Measurements from ENCODE around the gene LIPC. TPM values are rescaled to one million over a fixed set of nuclear protein-coding genes. Genes with fewer than 3 reads are reported as not detected.

The LIPC gene
- polyA plus RNA-seq, 2 of the 4 experiments (the other 2 are of a cell fraction), result 0.13 to 0.30 TPM

- ChIA-PET POLR2A (no interaction called here), CTCF (interaction anchor here (1.0 to 1.4 kb wide), 2 partner anchors 14 to 154 kb away, joined by 3 to 4 read pairs; no protein-coding TSS in a partner anchor)
- Histone ChIP-seq H3K4me3 (no peak overlapping the region), H3K4me1 (peaks cover 38% of the 10 kb centered on the region), H3K27ac (peak overlapping the region in 1 of 2 experiments; percentile 74; a peak in 3 of 6 replicates), H3K4me2 (no peak overlapping the region), H3K9me3 (no peaks in the 10 kb centered on the region)
- DNase-seq (ENCODE audit: low read depth in 1 of 2, low spot score in 1 of 2) (no peak), ATAC-seq (peak in 1 of 2 experiments; percentile 18; a peak in 3 of 6 replicates), FAIRE-seq (no peak)
- 89% methylated on average over 9 of the region's 9 CpGs for WGBS (ENCODE audit: missing lambda C conversion rate)
- no peak for TF ChIP-seq HMGXB4 (CRISPR knock-in tag; IDR thresholded peaks at IDR 0.05; ENCODE audit: borderline replicate concordance)
- TF ChIP-seq NPAS2 (CRISPR knock-in tag; IDR thresholded peaks at IDR 0.05; ENCODE audit: borderline replicate concordance), result no peak
- TF ChIP-seq ZFP36 (IDR thresholded peaks at IDR 0.05; ENCODE audit: borderline replicate concordance, partially characterized antibody), result no peak
- TF ChIP-seq NFE2L2 (conservative IDR thresholded peaks at IDR 0.05; ENCODE audit: low read length), result peak; percentile 39; the same call in 1 of the 2 replicates
- no peak for TF ChIP-seq FOSL2 (IDR thresholded peaks at IDR 0.05)
- peak; percentile 48; the same call in 1 of the 2 replicates for TF ChIP-seq FOSL2 (CRISPR knock-in tag; IDR thresholded peaks at IDR 0.05)
- no peak for TF ChIP-seq EHMT2 (IDR thresholded peaks at IDR 0.05; ENCODE audit: low read depth)
- TF ChIP-seq MAFK (IDR thresholded peaks at IDR 0.05; ENCODE audit: partially characterized antibody), result peak; percentile 68
- no peak for TF ChIP-seq POLR2AphosphoS2 (conservative IDR thresholded peaks at IDR 0.05; ENCODE audit: low read length)
Measured at GRCh38 chr15:58423831-58424608, 7.8 kb upstream of the LIPC start.

GRCh38 chr15:58424722-58425121 lies 7.1 kb upstream of the LIPC start:
- peaks cover 38% of the 10 kb centered on the region for H3K4me1 ChIP-seq
- H3K27ac ChIP-seq, result peak overlapping the region in 1 of 2 experiments; percentile 74; a peak in 2 of 6 replicates
- DNase-seq (ENCODE audit: low read depth in 1 of 2, low spot score in 1 of 2) (no peak), ATAC-seq (no peak), FAIRE-seq (no peak)
- CTCF ChIA-PET, result interaction anchor here (1.0 to 1.4 kb wide), 2 partner anchors 15 to 155 kb away, joined by 3 to 4 read pairs; no protein-coding TSS in a partner anchor
- no peak overlapping the region for H3K4me3 ChIP-seq
- H3K9me3 ChIP-seq, result no peaks in the 10 kb centered on the region
- H3K4me2 ChIP-seq, result no peak overlapping the region
- 88% methylated on average over 5 of the region's 5 CpGs for WGBS (ENCODE audit: missing lambda C conversion rate)
- POLR2A ChIA-PET, result no interaction called here
- 0 out of 2 replicates have a peak, but pooled peaks have one; percentile 29 for TF ChIP-seq HDAC2 (IDR thresholded peaks at IDR 0.05)
- no peak for TF ChIP-seq TP53 (CRISPR knock-in tag; IDR thresholded peaks at IDR 0.05)

DNA sequence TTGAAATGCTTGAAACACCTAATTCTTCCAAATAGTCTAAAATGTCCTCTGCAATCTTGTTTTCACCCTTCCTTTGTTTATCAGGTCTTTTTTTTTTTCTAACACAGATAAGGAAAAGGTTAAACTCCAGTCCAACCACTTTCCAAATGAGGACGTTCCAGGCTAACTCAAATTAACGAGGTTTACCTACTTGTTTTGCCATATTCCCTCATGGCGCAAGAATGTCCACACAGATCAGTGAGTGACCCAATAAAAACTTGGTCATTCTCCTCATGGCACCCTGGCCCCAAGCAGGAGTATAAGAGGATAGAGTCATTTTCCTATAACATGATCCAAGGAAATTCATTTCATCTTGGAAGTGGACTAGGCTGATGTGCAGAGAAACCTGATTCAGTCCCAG lies 6.6 kb upstream of the LIPC start:
- TF ChIP-seq HOXB5 (CRISPR knock-in tag; IDR thresholded peaks at IDR 0.05), result no peak
- TF ChIP-seq TFCP2L1 (CRISPR knock-in tag; IDR thresholded peaks at IDR 0.05), result no peak
- no peak for TF ChIP-seq POLR2AphosphoS2 (conservative IDR thresholded peaks at IDR 0.05; ENCODE audit: low read length)
- no peak for TF ChIP-seq HEYL (CRISPR knock-in tag; IDR thresholded peaks at IDR 0.05)
- TF ChIP-seq HDAC2 (IDR thresholded peaks at IDR 0.05), result no peak
- no peak for TF ChIP-seq KDM1A (IDR thresholded peaks at IDR 0.05; ENCODE audit: low read depth)
- no peak for TF ChIP-seq JUN (IDR thresholded peaks at IDR 0.05)
- Histone ChIP-seq H3K4me2 (no peak overlapping the region), H3K4me3 (no peak overlapping the region), H3K9me3 (no peaks in the 10 kb centered on the region), H3K4me1 (peaks cover 36% of the 10 kb centered on the region), H3K27ac (peak overlapping the region in 1 of 2 experiments; percentile 42; a peak in 3 of 6 replicates)
- POLR2A ChIA-PET, result no interaction called here
- DNase-seq (ENCODE audit: low read depth in 1 of 2, low spot score in 1 of 2) (no peak), ATAC-seq (no peak), FAIRE-seq (peak; percentile 32)
- CTCF ChIA-PET, result interaction anchor here (1.0 to 1.4 kb wide), 3 partner anchors 9 to 156 kb away, joined by 3 to 4 read pairs (median 3); no protein-coding TSS in a partner anchor
- 70% methylated on average over 3 of the region's 3 CpGs for WGBS (ENCODE audit: missing lambda C conversion rate)

- peak overlapping the region in 1 of 2 experiments; percentile 42; a peak in 2 of 6 replicates for H3K27ac ChIP-seq
- no peak for DNase-seq (ENCODE audit: low read depth in 1 of 2, low spot score in 1 of 2)
- WGBS (ENCODE audit: missing lambda C conversion rate), result 43% methylated on average over 1 of the region's 1 CpG
- POLR2A ChIA-PET, result no interaction called here
- CTCF ChIA-PET, result interaction anchor here (1.1 to 1.6 kb wide), 3 partner anchors 9 to 54 kb away, joined by 3 to 4 read pairs (median 4); no protein-coding TSS in a partner anchor
- H3K9me3 ChIP-seq, result no peaks in the 10 kb centered on the region
- FAIRE-seq, result no peak
- peaks cover 30% of the 10 kb centered on the region for H3K4me1 ChIP-seq
- ATAC-seq, result no peak
- peak overlapping the region; percentile 1; the same call in 1 of the 3 replicates for H3K4me2 ChIP-seq
- no peak overlapping the region for H3K4me3 ChIP-seq
- TF ChIP-seq RARB (CRISPR knock-in tag; IDR thresholded peaks at IDR 0.05) (no peak), BHLHE40 (IDR thresholded peaks at IDR 0.05; ENCODE audit: low read depth, low read length) (no peak), RNF2 (IDR thresholded peaks at IDR 0.05; ENCODE audit: borderline replicate concordance, low read depth) (no peak), KDM1A (IDR thresholded peaks at IDR 0.05; ENCODE audit: low read depth) (no peak), TP53 (CRISPR knock-in tag; IDR thresholded peaks at IDR 0.05) (no peak), ZNF302 (CRISPR knock-in tag; IDR thresholded peaks at IDR 0.05) (no peak), POLR2A (IDR thresholded peaks at IDR 0.05; ENCODE audit: low read length) (no peak), JUNB (IDR thresholded peaks at IDR 0.05) (no peak), KDM5A (IDR thresholded peaks at IDR 0.05) (no peak), HMGXB4 (CRISPR knock-in tag; IDR thresholded peaks at IDR 0.05; ENCODE audit: borderline replicate concordance) (no peak), HOXB5 (CRISPR knock-in tag; IDR thresholded peaks at IDR 0.05) (no peak)
- TF ChIP-seq, protein P1, sequence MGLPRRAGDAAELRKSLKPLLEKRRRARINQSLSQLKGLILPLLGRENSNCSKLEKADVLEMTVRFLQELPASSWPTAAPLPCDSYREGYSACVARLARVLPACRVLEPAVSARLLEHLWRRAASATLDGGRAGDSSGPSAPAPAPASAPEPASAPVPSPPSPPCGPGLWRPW (IDR thresholded peaks at IDR 0.05), result no peak
- TF ChIP-seq, protein P2, sequence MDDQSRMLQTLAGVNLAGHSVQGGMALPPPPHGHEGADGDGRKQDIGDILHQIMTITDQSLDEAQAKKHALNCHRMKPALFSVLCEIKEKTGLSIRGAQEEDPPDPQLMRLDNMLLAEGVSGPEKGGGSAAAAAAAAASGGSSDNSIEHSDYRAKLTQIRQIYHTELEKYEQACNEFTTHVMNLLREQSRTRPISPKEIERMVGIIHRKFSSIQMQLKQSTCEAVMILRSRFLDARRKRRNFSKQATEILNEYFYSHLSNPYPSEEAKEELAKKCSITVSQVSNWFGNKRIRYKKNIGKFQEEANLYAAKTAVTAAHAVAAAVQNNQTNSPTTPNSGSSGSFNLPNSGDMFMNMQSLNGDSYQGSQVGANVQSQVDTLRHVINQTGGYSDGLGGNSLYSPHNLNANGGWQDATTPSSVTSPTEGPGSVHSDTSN (IDR thresholded peaks at IDR 0.05), result no peak
Measured at GRCh38 chr15:58425834-58426233, 6.0 kb upstream of the LIPC start.
